WTC11 (cell line): ENCODE results near the gene SOX5.

Experiments used
- ESRRA ChIP-seq: sonication (generic); formaldehyde crosslinking; IDR thresholded peaks from 2 replicates; pipeline ENCODE4 v1.8.1; 2022; ENCODE audit warnings: mild to moderate bottlenecking, missing genetic modification reagents, borderline replicate concordance
- ETV6 ChIP-seq: sonication (generic); formaldehyde crosslinking; IDR thresholded peaks from 2 replicates; pipeline ENCODE4 v1.8.1; 2022; ENCODE audit warnings: mild to moderate bottlenecking, missing genetic modification reagents
- FOXJ3 ChIP-seq: sonication (generic); formaldehyde crosslinking; IDR thresholded peaks from 2 replicates; pipeline ENCODE4 v1.9.0; 2021; ENCODE audit warnings: missing genetic modification reagents, mild to moderate bottlenecking, borderline replicate concordance
- IRF2 ChIP-seq: sonication (generic); formaldehyde crosslinking; IDR thresholded peaks from 2 replicates; pipeline ENCODE4 v1.8.0; 2022; ENCODE audit warnings: low read depth, missing genetic modification reagents, borderline replicate concordance
- TCF7 ChIP-seq: sonication (generic); formaldehyde crosslinking; IDR thresholded peaks from 2 replicates; pipeline ENCODE4 v1.8.0; 2022; ENCODE audit warnings: mild to moderate bottlenecking, low read depth, missing genetic modification reagents, moderate library complexity
- TF ChIP-seq, protein P1 (sequence below): fragments of 200-600 bp; IDR thresholded peaks from 2 replicates; pipeline ENCODE4 v1.8.0; 2022; ENCODE audit warnings: antibody characterized with exemption
- TF ChIP-seq, protein P2 (sequence below): sonication (generic); formaldehyde crosslinking; IDR thresholded peaks from 2 replicates; pipeline ENCODE4 v1.8.1; 2022; ENCODE audit warnings: mild to moderate bottlenecking, moderate library complexity, missing genetic modification reagents
- TF ChIP-seq, protein P3 (sequence below): sonication (generic); formaldehyde crosslinking; conservative IDR thresholded peaks from 2 replicates; pipeline ENCODE4 v1.8.1; 2023; ENCODE audit warnings: mild to moderate bottlenecking, low read depth, missing genetic modification reagents, moderate library complexity
- TF ChIP-seq, protein P4 (sequence below): sonication (generic); formaldehyde crosslinking; IDR thresholded peaks from 2 replicates; pipeline ENCODE4 v1.8.1; 2022; ENCODE audit warnings: low read depth, missing genetic modification reagents, borderline replicate concordance
- TF ChIP-seq, protein P5 (sequence below): sonication (generic); formaldehyde crosslinking; conservative IDR thresholded peaks from 2 replicates; pipeline ENCODE4 v1.8.1; 2022; ENCODE audit warnings: mild to moderate bottlenecking, missing genetic modification reagents

DNA sequence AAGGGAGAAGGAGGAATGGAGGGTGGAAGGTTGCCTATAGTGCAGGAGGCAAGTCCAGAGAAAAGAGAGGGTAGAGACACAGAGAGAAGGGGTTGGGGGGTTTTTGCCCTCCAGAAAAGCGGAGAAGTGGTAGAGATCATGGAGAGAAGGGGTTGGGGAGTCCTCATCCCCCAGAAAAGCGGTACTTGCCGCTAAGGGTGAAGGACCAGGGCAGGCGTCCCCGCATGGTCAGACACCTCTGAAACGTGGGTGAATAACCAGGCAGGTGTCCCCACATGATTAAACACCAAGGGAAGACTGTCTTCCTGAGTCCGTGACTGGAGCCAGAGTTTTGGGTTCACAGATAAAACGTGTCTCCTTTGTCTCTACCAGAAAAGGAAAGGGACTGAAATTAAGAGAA, 439.0 kb downstream of the SOX5 start:
- TF ChIP-seq, protein P1, sequence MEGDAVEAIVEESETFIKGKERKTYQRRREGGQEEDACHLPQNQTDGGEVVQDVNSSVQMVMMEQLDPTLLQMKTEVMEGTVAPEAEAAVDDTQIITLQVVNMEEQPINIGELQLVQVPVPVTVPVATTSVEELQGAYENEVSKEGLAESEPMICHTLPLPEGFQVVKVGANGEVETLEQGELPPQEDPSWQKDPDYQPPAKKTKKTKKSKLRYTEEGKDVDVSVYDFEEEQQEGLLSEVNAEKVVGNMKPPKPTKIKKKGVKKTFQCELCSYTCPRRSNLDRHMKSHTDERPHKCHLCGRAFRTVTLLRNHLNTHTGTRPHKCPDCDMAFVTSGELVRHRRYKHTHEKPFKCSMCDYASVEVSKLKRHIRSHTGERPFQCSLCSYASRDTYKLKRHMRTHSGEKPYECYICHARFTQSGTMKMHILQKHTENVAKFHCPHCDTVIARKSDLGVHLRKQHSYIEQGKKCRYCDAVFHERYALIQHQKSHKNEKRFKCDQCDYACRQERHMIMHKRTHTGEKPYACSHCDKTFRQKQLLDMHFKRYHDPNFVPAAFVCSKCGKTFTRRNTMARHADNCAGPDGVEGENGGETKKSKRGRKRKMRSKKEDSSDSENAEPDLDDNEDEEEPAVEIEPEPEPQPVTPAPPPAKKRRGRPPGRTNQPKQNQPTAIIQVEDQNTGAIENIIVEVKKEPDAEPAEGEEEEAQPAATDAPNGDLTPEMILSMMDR: no peak
- no peak for TF ChIP-seq ETV6
- no peak for TF ChIP-seq IRF2 (CRISPR knock-in tag)
- TF ChIP-seq, protein P2, sequence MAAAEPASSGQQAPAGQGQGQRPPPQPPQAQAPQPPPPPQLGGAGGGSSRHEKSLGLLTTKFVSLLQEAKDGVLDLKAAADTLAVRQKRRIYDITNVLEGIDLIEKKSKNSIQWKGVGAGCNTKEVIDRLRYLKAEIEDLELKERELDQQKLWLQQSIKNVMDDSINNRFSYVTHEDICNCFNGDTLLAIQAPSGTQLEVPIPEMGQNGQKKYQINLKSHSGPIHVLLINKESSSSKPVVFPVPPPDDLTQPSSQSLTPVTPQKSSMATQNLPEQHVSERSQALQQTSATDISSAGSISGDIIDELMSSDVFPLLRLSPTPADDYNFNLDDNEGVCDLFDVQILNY (CRISPR knock-in tag): no peak
- no peak for TF ChIP-seq ESRRA
- TF ChIP-seq, protein P3, sequence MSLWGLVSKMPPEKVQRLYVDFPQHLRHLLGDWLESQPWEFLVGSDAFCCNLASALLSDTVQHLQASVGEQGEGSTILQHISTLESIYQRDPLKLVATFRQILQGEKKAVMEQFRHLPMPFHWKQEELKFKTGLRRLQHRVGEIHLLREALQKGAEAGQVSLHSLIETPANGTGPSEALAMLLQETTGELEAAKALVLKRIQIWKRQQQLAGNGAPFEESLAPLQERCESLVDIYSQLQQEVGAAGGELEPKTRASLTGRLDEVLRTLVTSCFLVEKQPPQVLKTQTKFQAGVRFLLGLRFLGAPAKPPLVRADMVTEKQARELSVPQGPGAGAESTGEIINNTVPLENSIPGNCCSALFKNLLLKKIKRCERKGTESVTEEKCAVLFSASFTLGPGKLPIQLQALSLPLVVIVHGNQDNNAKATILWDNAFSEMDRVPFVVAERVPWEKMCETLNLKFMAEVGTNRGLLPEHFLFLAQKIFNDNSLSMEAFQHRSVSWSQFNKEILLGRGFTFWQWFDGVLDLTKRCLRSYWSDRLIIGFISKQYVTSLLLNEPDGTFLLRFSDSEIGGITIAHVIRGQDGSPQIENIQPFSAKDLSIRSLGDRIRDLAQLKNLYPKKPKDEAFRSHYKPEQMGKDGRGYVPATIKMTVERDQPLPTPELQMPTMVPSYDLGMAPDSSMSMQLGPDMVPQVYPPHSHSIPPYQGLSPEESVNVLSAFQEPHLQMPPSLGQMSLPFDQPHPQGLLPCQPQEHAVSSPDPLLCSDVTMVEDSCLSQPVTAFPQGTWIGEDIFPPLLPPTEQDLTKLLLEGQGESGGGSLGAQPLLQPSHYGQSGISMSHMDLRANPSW (CRISPR knock-in tag): no peak
- TF ChIP-seq, protein P4, sequence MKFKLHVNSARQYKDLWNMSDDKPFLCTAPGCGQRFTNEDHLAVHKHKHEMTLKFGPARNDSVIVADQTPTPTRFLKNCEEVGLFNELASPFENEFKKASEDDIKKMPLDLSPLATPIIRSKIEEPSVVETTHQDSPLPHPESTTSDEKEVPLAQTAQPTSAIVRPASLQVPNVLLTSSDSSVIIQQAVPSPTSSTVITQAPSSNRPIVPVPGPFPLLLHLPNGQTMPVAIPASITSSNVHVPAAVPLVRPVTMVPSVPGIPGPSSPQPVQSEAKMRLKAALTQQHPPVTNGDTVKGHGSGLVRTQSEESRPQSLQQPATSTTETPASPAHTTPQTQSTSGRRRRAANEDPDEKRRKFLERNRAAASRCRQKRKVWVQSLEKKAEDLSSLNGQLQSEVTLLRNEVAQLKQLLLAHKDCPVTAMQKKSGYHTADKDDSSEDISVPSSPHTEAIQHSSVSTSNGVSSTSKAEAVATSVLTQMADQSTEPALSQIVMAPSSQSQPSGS (CRISPR knock-in tag): no peak
- no peak for TF ChIP-seq TCF7 (CRISPR knock-in tag)
- no peak for TF ChIP-seq FOXJ3 (CRISPR knock-in tag)
- TF ChIP-seq, protein P5, sequence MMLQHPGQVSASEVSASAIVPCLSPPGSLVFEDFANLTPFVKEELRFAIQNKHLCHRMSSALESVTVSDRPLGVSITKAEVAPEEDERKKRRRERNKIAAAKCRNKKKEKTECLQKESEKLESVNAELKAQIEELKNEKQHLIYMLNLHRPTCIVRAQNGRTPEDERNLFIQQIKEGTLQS (CRISPR knock-in tag): no peak
